ENCODE measurements around the gene CCDC68. TPM values are rescaled to one million over a fixed set of nuclear protein-coding genes. Genes with fewer than 3 reads are reported as not detected.

The CCDC68 gene
- total RNA-seq, 6 donors from 2014 or later, result 12.4 to 37.7 (median 26.2) TPM

GRCh38 chr18:54906331-54907185 is 52.7 kb downstream of the CCDC68 start:
- DNase-seq (no peak), ATAC-seq (ENCODE audit: low FRiP score in 2 of 2) (no peak)
- H3K4me1 ChIP-seq, result no peaks in the 10 kb centered on the region
- H3K27ac ChIP-seq, result no peak overlapping the region
- H3K9me3 ChIP-seq, result no peaks in the 10 kb centered on the region
- TF ChIP-seq POLR2A (IDR thresholded peaks at IDR 0.05) (no peak), CTCF (IDR thresholded peaks at IDR 0.05) (no peak), POLR2AphosphoS5 (IDR thresholded peaks at IDR 0.05) (no peak), EP300 (IDR thresholded peaks at IDR 0.05) (no peak)
- no peak overlapping the region for H3K4me3 ChIP-seq
- WGBS, 2 donors, result 75 to 85% methylated on average over 5 to 6 of the region's 6 CpGs
- peaks cover 0 to 53% (median 0%) of the 10 kb centered on the region in 4 donors for H3K36me3 ChIP-seq
- H3K27me3 ChIP-seq, result no peaks in the 10 kb centered on the region

GRCh38 chr18:54905629-54906028 is 53.6 kb downstream of the CCDC68 start:
- TF ChIP-seq POLR2AphosphoS5 (IDR thresholded peaks at IDR 0.05), result no peak
- no peak for TF ChIP-seq EP300 (IDR thresholded peaks at IDR 0.05)
- no peak for TF ChIP-seq CTCF (IDR thresholded peaks at IDR 0.05)
- TF ChIP-seq POLR2A (IDR thresholded peaks at IDR 0.05), result no peak
- no peak for ATAC-seq (ENCODE audit: low FRiP score in 2 of 2)

GRCh38 chr18:54904581-54904980 is 54.7 kb downstream of the CCDC68 start:
- no peak for TF ChIP-seq POLR2AphosphoS5 (IDR thresholded peaks at IDR 0.05)
- TF ChIP-seq POLR2A (IDR thresholded peaks at IDR 0.05), result no peak
- no peak for TF ChIP-seq CTCF (IDR thresholded peaks at IDR 0.05)
- no peak for TF ChIP-seq EP300 (IDR thresholded peaks at IDR 0.05)
- H3K4me3 ChIP-seq, result no peak overlapping the region
- H3K27me3 ChIP-seq, result no peaks in the 10 kb centered on the region
- 95 to 97% methylated on average over 2 of the region's 2 CpGs for WGBS, 2 donors
- peaks cover 0 to 36% (median 0%) of the 10 kb centered on the region in 4 donors for H3K36me3 ChIP-seq
- H3K27ac ChIP-seq, result no peak overlapping the region
- ATAC-seq (ENCODE audit: low FRiP score in 2 of 2) (no peak), DNase-seq (no peak)
- no peaks in the 10 kb centered on the region for H3K9me3 ChIP-seq
- no peaks in the 10 kb centered on the region for H3K4me1 ChIP-seq

More at GRCh38 chr18:54905629-54906028, 53.6 kb downstream of the CCDC68 start:
- no peaks in the 10 kb centered on the region for H3K27me3 ChIP-seq
- no peak overlapping the region for H3K27ac ChIP-seq
- no peaks in the 10 kb centered on the region for H3K9me3 ChIP-seq
- H3K4me3 ChIP-seq, result no peak overlapping the region
- H3K4me1 ChIP-seq, result no peaks in the 10 kb centered on the region
- no peak for DNase-seq
- 84 to 90% methylated on average over 5 of the region's 5 CpGs for WGBS, 2 donors
- H3K36me3 ChIP-seq, result peaks cover 0 to 46% (median 0%) of the 10 kb centered on the region in 4 donors

- Histone ChIP-seq H3K9me3 (no peaks in the 10 kb centered on the region), H3K36me3 (peaks cover 0 to 18% (median 0%) of the 10 kb centered on the region in 4 donors), H3K4me3 (no peak overlapping the region), H3K4me1 (no peaks in the 10 kb centered on the region), H3K27ac (no peak overlapping the region), H3K27me3 (no peaks in the 10 kb centered on the region)
- DNase-seq (no peak), ATAC-seq (ENCODE audit: low FRiP score in 2 of 2) (no peak)
- no peak for TF ChIP-seq EP300 (IDR thresholded peaks at IDR 0.05)
- no peak for TF ChIP-seq POLR2A (IDR thresholded peaks at IDR 0.05)
- no peak for TF ChIP-seq CTCF (IDR thresholded peaks at IDR 0.05)
- TF ChIP-seq POLR2AphosphoS5 (IDR thresholded peaks at IDR 0.05), result no peak
- 86 to 87% methylated on average over 2 of the region's 2 CpGs for WGBS, 2 donors
These were observed 59.0 kb downstream of the CCDC68 start for GRCh38 chr18:54900290-54900689.

Data from upper lobe of left lung (tissue), 6 donors.